Prostate gland (tissue), 2 donors: Measurements from ENCODE around the gene ITPRIP.

ENCODE experiments used
- POLR2AphosphoS5 ChIP-seq: sonication (generic); formaldehyde crosslinking; IDR thresholded peaks from one replicate; pipeline ENCODE4 v1.6.1; 2017; ENCODE audit warnings: antibody characterized with exemption
- TF ChIP-seq, protein P1 (sequence below), 4 experiments: fragments of 200-600 bp in 2 of 4; fragments of 450-650 bp in 2 of 4; sonication (generic) in 2 of 4; IDR thresholded peaks; 1 replicate in 3 of 4; 2 replicates in 1 of 4; pipeline ENCODE4 v1.5.1; 2016 to 2019; ENCODE audit warnings: antibody characterized with exemption in 4 of 4, mild to moderate bottlenecking in 2 of 4, moderate library complexity in 2 of 4

DNA sequence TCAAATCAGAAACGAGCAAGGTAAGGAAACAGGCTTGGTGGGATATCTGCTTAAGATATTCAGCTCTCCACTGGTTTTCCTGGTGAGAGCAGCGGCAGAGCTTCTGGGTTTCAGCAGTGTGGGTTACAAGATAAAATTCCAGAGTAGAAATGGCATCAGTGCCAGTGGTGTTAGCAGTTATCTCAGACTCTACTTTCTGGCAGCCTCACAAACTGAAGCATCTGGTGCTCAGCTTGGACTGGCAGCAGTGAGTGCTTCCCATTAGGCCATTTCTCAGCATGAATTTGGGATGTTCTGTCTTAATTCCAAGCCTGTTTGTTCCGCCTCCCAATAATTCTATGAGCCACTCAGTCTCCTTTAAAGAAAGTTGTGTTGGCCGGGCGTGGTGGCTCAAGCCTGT lies 76.2 kb downstream of the ITPRIP start:
- TF ChIP-seq, protein P1, sequence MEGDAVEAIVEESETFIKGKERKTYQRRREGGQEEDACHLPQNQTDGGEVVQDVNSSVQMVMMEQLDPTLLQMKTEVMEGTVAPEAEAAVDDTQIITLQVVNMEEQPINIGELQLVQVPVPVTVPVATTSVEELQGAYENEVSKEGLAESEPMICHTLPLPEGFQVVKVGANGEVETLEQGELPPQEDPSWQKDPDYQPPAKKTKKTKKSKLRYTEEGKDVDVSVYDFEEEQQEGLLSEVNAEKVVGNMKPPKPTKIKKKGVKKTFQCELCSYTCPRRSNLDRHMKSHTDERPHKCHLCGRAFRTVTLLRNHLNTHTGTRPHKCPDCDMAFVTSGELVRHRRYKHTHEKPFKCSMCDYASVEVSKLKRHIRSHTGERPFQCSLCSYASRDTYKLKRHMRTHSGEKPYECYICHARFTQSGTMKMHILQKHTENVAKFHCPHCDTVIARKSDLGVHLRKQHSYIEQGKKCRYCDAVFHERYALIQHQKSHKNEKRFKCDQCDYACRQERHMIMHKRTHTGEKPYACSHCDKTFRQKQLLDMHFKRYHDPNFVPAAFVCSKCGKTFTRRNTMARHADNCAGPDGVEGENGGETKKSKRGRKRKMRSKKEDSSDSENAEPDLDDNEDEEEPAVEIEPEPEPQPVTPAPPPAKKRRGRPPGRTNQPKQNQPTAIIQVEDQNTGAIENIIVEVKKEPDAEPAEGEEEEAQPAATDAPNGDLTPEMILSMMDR (IDR thresholded peaks at IDR 0.05) = no peak
- TF ChIP-seq POLR2AphosphoS5 = no peak
